Measurements from ENCODE around the gene CPN1.

GRCh38 chr10:100120550-100120949 is 38.9 kb upstream of the CPN1 start:
- no peak for TF ChIP-seq POLR2AphosphoS5 (IDR thresholded peaks at IDR 0.05)
- TF ChIP-seq CTCF (IDR thresholded peaks at IDR 0.05): no peak

All from esophagus muscularis mucosa (tissue), 3 donors.